ENCODE results near the gene ZFP69B.
"Not testable (repeated sequence)": the region's sequence is repeated elsewhere in the genome, so short reads cannot be mapped to it uniquely, and the experiment has no call there.

Gene ZFP69B

DNA sequence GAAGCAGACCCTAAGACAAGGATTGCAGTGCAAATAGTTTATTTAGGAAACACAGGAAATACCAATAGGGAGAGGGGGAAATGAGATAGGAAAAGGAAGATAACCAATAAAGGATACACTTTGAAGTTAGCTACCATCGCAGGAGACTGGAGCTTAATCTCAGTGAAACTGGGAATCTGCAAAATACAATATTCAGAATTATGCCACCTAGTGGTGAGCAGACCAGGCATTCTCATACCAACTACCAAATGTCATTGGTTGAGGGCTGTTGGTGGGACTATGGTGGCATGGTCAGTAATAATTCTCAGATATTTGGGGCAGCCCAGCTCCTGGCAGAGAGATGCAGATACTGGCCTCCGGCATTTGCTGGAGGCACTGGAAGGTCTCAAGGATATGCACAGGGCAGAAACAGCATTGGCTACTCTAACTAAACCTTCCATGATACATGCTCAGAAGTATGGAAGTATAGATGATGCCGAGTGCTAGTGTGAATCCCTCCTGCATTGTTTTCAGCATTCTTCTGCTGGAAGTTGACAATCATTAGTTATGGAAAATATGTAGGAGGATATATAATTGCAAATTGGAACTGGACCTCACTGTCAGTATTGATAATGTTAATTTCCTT, 11.8 kb upstream of the ZFP69B start:
- DNase-seq: no peak

DNA sequence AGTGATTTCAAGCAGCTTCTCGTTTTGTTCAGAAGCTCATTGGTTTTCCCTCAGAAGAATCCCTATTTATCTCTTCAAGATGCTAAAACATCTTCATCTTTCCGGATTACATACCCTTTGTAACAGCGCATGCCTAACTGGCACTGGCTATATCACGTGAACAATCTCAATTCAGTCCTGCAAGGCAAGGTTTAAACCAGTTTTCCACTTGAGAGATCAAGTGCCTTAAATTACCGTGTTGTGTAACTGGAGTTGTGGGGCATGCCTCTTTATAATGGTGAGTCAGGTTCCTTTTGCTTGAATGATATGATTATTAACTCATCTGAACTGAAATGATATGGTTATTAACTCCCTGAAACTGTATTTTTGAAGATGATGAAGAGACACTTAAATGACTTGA, 11.0 kb upstream of the ZFP69B start:
- DNase-seq: no peak

DNA sequence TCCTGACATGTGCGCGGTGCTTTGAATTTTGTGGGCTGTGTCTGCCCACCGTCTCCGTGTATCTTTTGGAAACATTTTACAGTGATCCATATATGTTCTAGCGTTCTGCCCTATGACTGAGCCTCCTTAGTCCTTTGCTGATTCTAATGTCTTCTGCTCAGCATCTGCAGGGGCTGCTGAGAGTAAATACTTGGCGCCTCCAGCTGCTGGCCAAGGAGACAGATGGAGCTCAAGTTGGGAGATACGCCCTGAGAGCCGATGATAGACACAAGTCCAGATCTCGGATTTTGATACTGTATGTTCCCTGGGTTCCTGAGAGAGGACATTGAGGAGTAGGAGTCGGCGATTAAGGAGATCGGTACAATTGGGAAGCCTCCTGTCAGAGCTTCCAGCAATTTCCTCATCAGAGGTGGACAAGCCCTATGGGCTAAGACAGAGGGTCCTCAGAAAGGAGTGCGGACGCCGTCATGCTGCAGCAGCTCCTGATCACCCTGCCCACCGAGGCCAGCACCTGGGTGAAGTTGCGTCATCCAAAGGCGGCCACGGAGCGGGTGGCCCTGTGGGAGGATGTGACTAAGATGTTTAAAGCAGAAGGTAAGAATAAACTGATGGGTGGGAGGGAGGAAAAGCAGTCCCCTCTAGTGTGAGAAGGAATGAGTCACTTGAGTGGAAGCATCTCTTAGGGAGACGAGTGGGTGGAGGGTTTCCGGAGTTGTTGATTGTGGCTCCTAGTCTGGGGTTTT, 390 bp downstream of the ZFP69B start:
- peak; percentile 79 for DNase-seq

DNA sequence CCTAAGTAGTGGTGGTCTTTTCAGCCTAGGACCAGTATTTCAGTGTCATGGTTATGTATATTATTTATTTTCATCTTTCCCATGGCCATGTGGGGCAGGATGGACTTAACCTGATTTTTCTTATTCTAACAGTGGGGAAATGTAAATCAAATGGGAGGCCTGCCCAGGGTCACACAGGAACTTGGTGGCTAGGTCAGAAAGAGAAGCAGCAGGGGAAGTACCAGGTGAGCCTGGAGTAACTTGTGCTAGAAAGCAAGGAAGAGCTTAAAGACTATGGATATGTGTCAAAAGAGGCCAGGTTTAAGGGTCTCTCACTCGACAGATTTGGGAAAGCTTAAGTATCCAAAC, 936 bp downstream of the ZFP69B start:
- no peak for DNase-seq

GRCh38 chr1:40454873-40455272, 4.6 kb downstream of the ZFP69B start:
- DNase-seq: no peak

DNA sequence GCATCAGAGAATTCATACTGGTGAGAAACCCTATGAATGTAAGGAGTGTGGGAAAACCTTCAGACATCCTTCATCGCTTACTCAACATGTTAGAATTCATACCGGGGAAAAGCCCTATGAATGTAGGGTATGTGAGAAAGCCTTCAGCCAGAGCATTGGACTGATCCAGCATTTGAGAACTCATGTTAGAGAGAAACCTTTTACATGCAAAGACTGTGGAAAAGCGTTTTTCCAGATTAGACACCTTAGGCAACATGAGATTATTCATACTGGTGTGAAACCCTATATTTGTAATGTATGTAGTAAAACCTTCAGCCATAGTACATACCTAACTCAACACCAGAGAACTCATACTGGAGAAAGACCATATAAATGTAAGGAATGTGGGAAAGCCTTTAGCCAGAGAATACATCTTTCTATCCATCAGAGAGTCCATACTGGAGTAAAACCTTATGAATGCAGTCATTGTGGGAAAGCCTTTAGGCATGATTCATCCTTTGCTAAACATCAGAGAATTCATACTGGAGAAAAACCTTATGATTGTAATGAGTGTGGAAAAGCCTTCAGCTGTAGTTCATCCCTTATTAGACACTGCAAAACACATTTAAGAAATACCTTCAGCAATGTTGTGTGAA, 12.8 kb downstream of the ZFP69B start:
- DNase-seq: no peak

- no peak for DNase-seq
Observed at GRCh38 chr1:40469327-40469726, 19.1 kb downstream of the ZFP69B start.

- no peak for DNase-seq
Observed at GRCh38 chr1:40475268-40475667, 25.0 kb downstream of the ZFP69B start.

DNA sequence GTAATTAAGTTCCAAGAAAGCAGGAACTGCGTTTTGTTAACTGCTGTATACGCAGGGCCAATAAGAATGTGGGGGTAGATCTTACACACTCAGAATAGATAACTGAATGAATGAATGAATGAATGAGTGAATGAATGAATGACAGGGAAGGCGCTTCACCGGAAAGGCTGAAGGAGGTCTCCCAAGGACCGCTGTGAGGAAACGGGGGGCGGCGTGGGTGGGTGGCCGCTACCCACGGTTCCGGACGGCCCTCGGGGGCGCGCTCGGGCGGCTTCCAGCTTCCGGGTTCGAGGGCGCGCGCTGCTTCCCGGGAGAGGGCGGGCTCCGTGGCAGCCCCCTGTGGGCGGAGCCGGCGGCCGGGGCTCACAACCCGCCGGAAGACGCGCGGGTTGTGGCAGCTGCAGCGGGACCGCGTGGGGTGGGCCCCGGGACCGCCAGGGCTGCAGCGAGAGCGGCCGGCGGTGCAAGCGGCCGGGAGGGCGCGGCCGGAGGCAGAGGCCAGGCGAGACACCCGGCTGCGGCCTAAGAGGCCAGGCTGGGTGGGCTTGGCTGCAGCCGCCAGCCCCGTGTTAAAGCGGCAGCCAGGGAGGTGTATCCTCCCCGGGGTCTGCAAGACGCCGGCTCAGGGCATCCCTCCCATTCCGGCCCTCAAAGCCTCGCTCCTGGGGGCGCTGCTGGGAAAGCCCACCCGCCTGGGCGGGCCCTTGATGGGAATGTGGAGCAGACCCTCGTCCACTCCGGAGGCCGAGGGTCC, 26.8 kb downstream of the ZFP69B start, which contains the start of gene ZFP69:
TSS of gene ZFP69 (plus strand) at position 367 of the 754 bp plus-strand sequence. CDS start 2,072 bp downstream, outside the sequence.
- peak; percentile 81 for DNase-seq

DNA sequence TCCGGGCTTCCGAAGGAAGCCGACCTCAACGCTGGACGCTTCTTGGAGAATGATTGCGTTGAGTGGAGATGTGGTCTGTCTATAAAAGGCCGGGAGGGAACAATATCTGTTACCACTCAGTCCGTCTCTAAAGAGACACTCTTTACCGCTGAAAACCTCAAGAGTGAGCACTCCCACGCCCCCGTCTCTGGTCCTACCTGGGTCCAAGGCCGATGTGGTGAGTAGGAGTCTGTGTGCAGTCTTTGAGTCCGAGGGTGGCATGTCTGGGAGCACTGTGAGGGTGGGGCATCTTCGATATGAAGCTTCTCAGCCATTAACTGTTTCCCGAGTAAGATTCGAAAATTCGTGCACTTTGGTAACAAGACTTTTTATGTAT, 27.4 kb downstream of the ZFP69B start:
- DNase-seq: peak; percentile 50

DNA sequence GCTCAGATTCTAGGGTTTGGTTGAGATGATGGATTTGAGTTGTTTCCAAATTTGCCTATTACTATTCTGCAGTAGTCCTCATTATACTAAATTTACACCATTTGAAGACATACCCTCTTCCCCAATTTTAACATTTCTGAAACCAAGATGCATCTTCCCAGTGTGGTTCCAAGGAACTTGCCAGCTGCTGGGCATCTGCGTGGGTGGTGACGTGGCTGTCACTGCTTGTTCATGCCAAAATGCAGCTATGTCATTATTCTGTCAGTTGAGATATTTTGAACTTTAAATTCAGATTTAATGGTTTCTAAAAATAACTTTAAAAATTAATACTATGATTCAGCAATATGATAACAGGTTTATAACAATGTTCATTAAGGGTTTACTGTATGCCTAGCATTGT, 28.0 kb downstream of the ZFP69B start:
- no peak for DNase-seq

DNA sequence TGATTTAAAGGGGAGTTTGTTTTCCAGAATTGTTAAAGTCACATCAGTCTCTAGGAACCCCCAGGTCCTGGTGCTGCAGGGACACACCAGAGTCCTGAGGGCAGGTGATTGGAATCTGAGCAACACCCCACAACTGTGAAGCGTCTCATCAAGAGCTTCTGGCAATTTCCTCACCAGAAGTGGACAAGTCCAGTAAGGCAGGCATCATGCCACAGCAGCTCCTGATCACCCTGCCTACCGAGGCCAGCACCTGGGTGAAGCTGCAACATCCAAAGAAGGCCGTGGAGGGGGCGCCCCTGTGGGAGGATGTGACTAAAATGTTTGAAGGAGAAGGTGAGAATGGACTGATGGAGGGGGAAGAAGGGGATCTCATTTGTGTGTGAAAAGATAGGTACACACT, 28.9 kb downstream of the ZFP69B start:
- no peak for DNase-seq

GRCh38 chr1:40495315-40495903, 45.1 kb downstream of the ZFP69B start:
- no peak for DNase-seq

DNA sequence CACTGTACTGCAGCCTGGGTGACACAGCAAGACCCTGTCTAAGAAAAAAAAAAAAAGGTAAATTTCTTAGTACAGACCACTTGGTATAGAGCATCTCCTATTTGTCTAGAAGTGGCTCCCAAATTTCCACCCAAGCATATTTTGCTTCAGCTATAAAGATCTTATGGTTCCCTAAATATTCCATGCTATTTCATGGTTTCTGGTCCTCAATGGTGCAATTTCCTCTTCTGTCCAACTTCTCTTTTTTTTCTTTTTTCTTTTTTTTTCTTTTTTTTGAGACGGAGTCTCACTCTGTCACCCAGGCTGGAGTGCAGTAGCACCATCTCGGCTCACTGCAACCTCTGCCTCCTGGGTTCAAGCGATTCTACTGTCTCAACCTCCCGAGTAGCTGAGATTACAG, 52.4 kb downstream of the ZFP69B start:
- DNase-seq: not testable (repeated sequence)

GRCh38 chr1:40507973-40508372, 57.7 kb downstream of the ZFP69B start:
- DNase-seq: no peak

- DNase-seq: peak; percentile 89
Observed at GRCh38 chr1:40508375-40509341, 58.4 kb downstream of the ZFP69B start, which contains the start of gene EXO5. Gene EXO5, plus strand, starts transcription at chr1:40508767. Its CDS starts 5,778 bp downstream, at chr1:40514545.

All from islet precursor cell (in vitro differentiated cells).